NCI-H226 (cell line): Measurements from ENCODE around the gene ATP2C1.

Experiments
- DNase-seq: peaks from one replicate; pipeline ENCODE4 v3.0.0-alpha.2; 2015

Gene ATP2C1

GRCh38 chr3:131053043-131053859, 159.4 kb downstream of the ATP2C1 start:
- DNase-seq = no peak
